ENCODE measurements around the gene AGBL1.

DNA sequence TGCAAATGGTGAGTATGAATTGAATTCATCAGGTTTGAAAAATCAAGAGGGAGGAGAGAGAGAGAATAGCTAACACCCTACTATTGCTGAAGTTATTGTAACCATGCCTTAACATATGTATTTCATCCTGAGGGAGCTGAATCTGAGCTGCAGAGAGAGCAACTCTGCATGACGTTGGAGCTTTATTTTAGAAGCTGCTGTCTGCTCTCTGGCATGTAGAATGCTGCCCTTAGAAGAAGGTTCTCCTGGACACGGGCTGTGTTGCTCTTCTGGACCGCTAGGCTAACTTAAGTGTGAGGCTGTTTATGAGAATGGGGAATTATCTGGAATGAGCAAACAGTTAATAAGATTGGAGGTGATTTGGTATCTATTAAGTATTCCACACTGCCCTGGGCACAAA lies 814.6 kb downstream of the AGBL1 start:
- TF ChIP-seq, protein P1, sequence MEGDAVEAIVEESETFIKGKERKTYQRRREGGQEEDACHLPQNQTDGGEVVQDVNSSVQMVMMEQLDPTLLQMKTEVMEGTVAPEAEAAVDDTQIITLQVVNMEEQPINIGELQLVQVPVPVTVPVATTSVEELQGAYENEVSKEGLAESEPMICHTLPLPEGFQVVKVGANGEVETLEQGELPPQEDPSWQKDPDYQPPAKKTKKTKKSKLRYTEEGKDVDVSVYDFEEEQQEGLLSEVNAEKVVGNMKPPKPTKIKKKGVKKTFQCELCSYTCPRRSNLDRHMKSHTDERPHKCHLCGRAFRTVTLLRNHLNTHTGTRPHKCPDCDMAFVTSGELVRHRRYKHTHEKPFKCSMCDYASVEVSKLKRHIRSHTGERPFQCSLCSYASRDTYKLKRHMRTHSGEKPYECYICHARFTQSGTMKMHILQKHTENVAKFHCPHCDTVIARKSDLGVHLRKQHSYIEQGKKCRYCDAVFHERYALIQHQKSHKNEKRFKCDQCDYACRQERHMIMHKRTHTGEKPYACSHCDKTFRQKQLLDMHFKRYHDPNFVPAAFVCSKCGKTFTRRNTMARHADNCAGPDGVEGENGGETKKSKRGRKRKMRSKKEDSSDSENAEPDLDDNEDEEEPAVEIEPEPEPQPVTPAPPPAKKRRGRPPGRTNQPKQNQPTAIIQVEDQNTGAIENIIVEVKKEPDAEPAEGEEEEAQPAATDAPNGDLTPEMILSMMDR (conservative IDR thresholded peaks at IDR 0.05 in 1 of 2, IDR thresholded peaks at IDR 0.05 in 1 of 2; ENCODE audit: extremely low read depth in 1 of 2, insufficient read depth in 1 of 2, low read depth in 1 of 2, low read length in 2 of 2): no peak
- no peak for TF ChIP-seq EZH2 (IDR thresholded peaks at IDR 0.05; ENCODE audit: borderline replicate concordance, low read length)
